IPS DF 19.7 (cell line): ENCODE data around the gene PPAN.

Source experiments
- DNase-seq: peaks from one replicate; pipeline ENCODE4 v3.0.0-alpha.2; 2013; ENCODE audit warnings: low read depth, low spot score

PPAN gene

GRCh38 chr19:10113592-10113963, 7.4 kb downstream of the PPAN start:
- no peak for DNase-seq

- no peak for DNase-seq
Observed at GRCh38 chr19:10113964-10114650, 7.9 kb downstream of the PPAN start.

- DNase-seq = no peak
Observed at GRCh38 chr19:10114651-10115391, 8.7 kb downstream of the PPAN start.

- DNase-seq = no peak
Observed at GRCh38 chr19:10115392-10116084, 9.4 kb downstream of the PPAN start.

- no peak for DNase-seq
Observed at GRCh38 chr19:10116085-10116865, 10.1 kb downstream of the PPAN start.

GRCh38 chr19:10116866-10117616, 10.9 kb downstream of the PPAN start:
- DNase-seq = no peak

GRCh38 chr19:10118960-10119359, 12.8 kb downstream of the PPAN start:
- DNase-seq = no peak

- DNase-seq = no peak
Observed at GRCh38 chr19:10120538-10121189, 14.5 kb downstream of the PPAN start.

- DNase-seq = no peak
Observed at GRCh38 chr19:10122045-10122444, 15.9 kb downstream of the PPAN start.

- no peak for DNase-seq
Observed at GRCh38 chr19:10124429-10124828, 18.3 kb downstream of the PPAN start.

GRCh38 chr19:10126213-10126639, 20.1 kb downstream of the PPAN start:
- no peak for DNase-seq

- DNase-seq = no peak
Observed at GRCh38 chr19:10132905-10133304, 26.7 kb downstream of the PPAN start.

GRCh38 chr19:10133596-10133995, 27.4 kb downstream of the PPAN start:
- no peak for DNase-seq

GRCh38 chr19:10134040-10134439, 27.9 kb downstream of the PPAN start:
- DNase-seq = no peak

- no peak for DNase-seq
Observed at GRCh38 chr19:10135551-10136334, 29.6 kb downstream of the PPAN start.

- no peak for DNase-seq
Observed at GRCh38 chr19:10136936-10137335, 30.8 kb downstream of the PPAN start.

- DNase-seq = no peak
Observed at GRCh38 chr19:10137751-10138682, 31.9 kb downstream of the PPAN start.

GRCh38 chr19:10138879-10139795, 33.0 kb downstream of the PPAN start:
- no peak for DNase-seq
